HG02571 (cell line): Measurements from ENCODE around the gene COL13A1.

Experiments
- ATAC-seq: cut with Tn5 transposase; IDR thresholded peaks from one replicate; pipeline ENCODE4 v1.9.1; 2021; ENCODE audit warnings: mild to moderate bottlenecking, moderate library complexity; ENCODE audit not compliant: unreplicated experiment

The COL13A1 gene

GRCh38 chr10:69801434-69802315 is at the start of gene COL13A1:
Gene COL13A1, plus strand, starts transcription at chr10:69801906. Its CDS starts 518 bp downstream, at chr10:69802424.
- ATAC-seq = no peak

GRCh38 chr10:69752479-69752878 is 49.2 kb upstream of the COL13A1 start:
- ATAC-seq = no peak

- no peak for ATAC-seq
These were observed 45.4 kb upstream of the COL13A1 start for GRCh38 chr10:69756279-69756678.

GRCh38 chr10:69757206-69757552 is 44.5 kb upstream of the COL13A1 start:
- ATAC-seq = no peak

GRCh38 chr10:69757553-69758309 is 44.0 kb upstream of the COL13A1 start:
- ATAC-seq = no peak

GRCh38 chr10:69758310-69758728 is 43.4 kb upstream of the COL13A1 start:
- no peak for ATAC-seq

- ATAC-seq = no peak
These were observed 42.1 kb upstream of the COL13A1 start for GRCh38 chr10:69759641-69760040.

- no peak for ATAC-seq
These were observed 41.6 kb upstream of the COL13A1 start for GRCh38 chr10:69760072-69760471.

GRCh38 chr10:69761320-69761719 is 40.4 kb upstream of the COL13A1 start:
- ATAC-seq = no peak

- no peak for ATAC-seq
These were observed 35.4 kb upstream of the COL13A1 start for GRCh38 chr10:69766161-69766910.

- no peak for ATAC-seq
These were observed 33.9 kb upstream of the COL13A1 start for GRCh38 chr10:69767793-69768192.

- ATAC-seq = no peak
These were observed 33.3 kb upstream of the COL13A1 start for GRCh38 chr10:69768386-69768785.

GRCh38 chr10:69769395-69769992 is 32.2 kb upstream of the COL13A1 start:
- ATAC-seq = no peak

GRCh38 chr10:69772933-69773704 is 28.6 kb upstream of the COL13A1 start:
- ATAC-seq = no peak

GRCh38 chr10:69774596-69774995 is 27.1 kb upstream of the COL13A1 start:
- no peak for ATAC-seq

GRCh38 chr10:69780077-69780476 is 21.6 kb upstream of the COL13A1 start:
- ATAC-seq = no peak

GRCh38 chr10:69781576-69781975 is 20.1 kb upstream of the COL13A1 start:
- ATAC-seq = no peak

GRCh38 chr10:69783515-69783914 is 18.2 kb upstream of the COL13A1 start:
- ATAC-seq = no peak

- no peak for ATAC-seq
These were observed 14.9 kb upstream of the COL13A1 start for GRCh38 chr10:69786791-69787190.

GRCh38 chr10:69787681-69788080 is 14.0 kb upstream of the COL13A1 start:
- ATAC-seq = no peak
